ENCODE data around the gene TRAF3IP1. TPM values are rescaled to one million over a fixed set of nuclear protein-coding genes. Genes with fewer than 3 reads are reported as not detected.

The TRAF3IP1 gene
- total and polyA plus RNA-seq, 2 of the 13 experiments (the other 11 are each of a cell fraction or from before 2014, with no cell fraction given): 4.1 to 12.9 TPM

- TF ChIP-seq HES4 (CRISPR knock-in tag; IDR thresholded peaks at IDR 0.05; ENCODE audit: borderline replicate concordance) (peak; percentile 12; the same call in 1 of the 2 replicates), RORA (CRISPR knock-in tag; IDR thresholded peaks at IDR 0.05) (no peak), HNRNPH1 (optimal IDR thresholded peaks at IDR 0.05; ENCODE audit: low read depth, low read length) (no peak), PLRG1 (conservative IDR thresholded peaks at IDR 0.05) (no peak), SMARCC2 (IDR thresholded peaks at IDR 0.05) (no peak), YEATS2 (CRISPR knock-in tag; IDR thresholded peaks at IDR 0.05; ENCODE audit: borderline replicate concordance) (peak; percentile 77), ZNF431 (CRISPR knock-in tag; IDR thresholded peaks at IDR 0.05; ENCODE audit: borderline replicate concordance, low read depth) (peak; percentile 59; the same call in 1 of the 2 replicates), IKZF1 (IDR thresholded peaks at IDR 0.05) (no peak), ZNF891 (CRISPR knock-in tag; IDR thresholded peaks at IDR 0.05) (no peak), EHMT2 (IDR thresholded peaks at IDR 0.05; ENCODE audit: borderline replicate concordance, low read depth, low read length) (no peak), STAG1 (CRISPR knock-in tag; IDR thresholded peaks at IDR 0.05) (no peak; the same call in 1 of the 2 replicates), PLSCR1 (CRISPR knock-in tag; IDR thresholded peaks at IDR 0.05; ENCODE audit: borderline replicate concordance) (no peak), ZNF552 (CRISPR knock-in tag; IDR thresholded peaks at IDR 0.05; ENCODE audit: borderline replicate concordance) (no peak), HINFP (CRISPR knock-in tag; IDR thresholded peaks at IDR 0.05; ENCODE audit: low read depth) (peak; percentile 89; the same call in 1 of the 2 replicates), ZNF142 (CRISPR knock-in tag; IDR thresholded peaks at IDR 0.05) (no peak), ZHX1 (CRISPR knock-in tag; IDR thresholded peaks at IDR 0.05; ENCODE audit: low read depth) (peak; percentile 79; the same call in 1 of the 2 replicates), SIX4 (CRISPR knock-in tag; IDR thresholded peaks at IDR 0.05) (peak; percentile 46; the same call in 1 of the 2 replicates)
Measured at GRCh38 chr2:238288650-238289573, 31.4 kb upstream of the TRAF3IP1 start (continued).
